Activated naive CD4-positive, alpha-beta T cell treated with anti-CD3 and anti-CD28 coated beads for 36 hours (primary cell): ENCODE results near the gene LIMS1. TPM values are rescaled to one million over a fixed set of nuclear protein-coding genes. Genes with fewer than 3 reads are reported as not detected.
"Not testable (repeated sequence)": the region's sequence is repeated elsewhere in the genome, so short reads cannot be mapped to it uniquely, and the experiment has no call there.

ENCODE experiments used
- CTCF ChIA-PET: fragments of 350-600 bp; sonication (Branson Sonifier 250); formaldehyde crosslinking; loops from one replicate; lab custom pipeline; 2021; ENCODE audit warnings: antibody characterized with exemption; lab: Charles Lee
- DNase-seq: peaks from one replicate; pipeline ENCODE4 v3.0.0-alpha.2; 2020
- H3K27ac Mint-ChIP-seq: one replicate; pipeline ENCODE4 v1.8.0; 2021; ENCODE audit warnings: mild to moderate bottlenecking, mixed read lengths
- H3K27me3 Mint-ChIP-seq: one replicate; pipeline ENCODE4 v1.8.0; 2021; ENCODE audit warnings: low read depth, mixed read lengths
- H3K36me3 Mint-ChIP-seq: one replicate; pipeline ENCODE4 v1.8.0; 2021; ENCODE audit warnings: low read depth, mixed read lengths
- H3K4me1 Mint-ChIP-seq: one replicate; pipeline ENCODE4 v1.8.0; 2021; ENCODE audit warnings: low read depth, mixed read lengths
- H3K4me3 Mint-ChIP-seq: one replicate; pipeline ENCODE4 v1.8.0; 2021; ENCODE audit warnings: mild to moderate bottlenecking, moderate library complexity, mixed read lengths
- H3K9me3 Mint-ChIP-seq: one replicate; pipeline ENCODE4 v1.8.0; 2021; ENCODE audit warnings: mixed read lengths
- intact Hi-C: fragments of 100-400 bp; cut with micrococcal nuclease; formaldehyde crosslinking; loops from one replicate; pipeline ENCODE4 v1.15.1; 2023
- total RNA-seq, 2 experiments: library from RNA; stranded (reverse); gene quantifications; one replicate each; pipeline ENCODE4 v1.2.3, GENCODE V29; 2021

The LIMS1 gene
- total RNA-seq, 2 experiments from 2014 or later, result 43.8 to 47.1 TPM

DNA sequence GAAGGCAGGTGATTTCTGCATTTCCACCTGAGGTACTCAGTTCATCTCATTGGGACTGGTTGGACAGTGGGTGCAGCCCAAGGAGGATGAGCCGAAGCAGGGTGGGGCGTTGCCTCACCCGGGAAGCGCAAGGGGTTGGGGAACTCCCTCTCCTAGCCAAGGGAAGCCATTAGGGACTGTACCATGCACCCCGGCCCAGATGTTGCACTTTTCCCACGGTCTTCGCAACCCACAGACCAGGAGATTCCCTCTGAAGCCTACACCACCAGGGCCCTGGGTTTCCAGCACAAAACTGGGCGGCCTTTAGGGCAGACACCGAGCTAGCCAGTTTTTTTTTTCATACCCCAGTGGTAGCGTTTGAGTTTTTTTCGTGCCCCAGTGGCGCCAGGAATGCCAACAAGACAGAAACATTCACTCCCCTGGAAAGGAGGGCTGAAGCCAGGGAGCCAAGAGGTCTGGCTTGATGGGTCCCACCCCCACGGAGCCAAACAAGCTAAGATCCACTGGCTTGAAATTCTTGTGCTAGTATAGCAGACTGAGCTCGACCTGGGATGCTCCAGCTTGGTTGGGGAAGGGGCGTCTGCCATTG is 109.1 kb downstream of the LIMS1 start:
- H3K4me3 Mint-ChIP-seq, result no peak overlapping the region
- H3K36me3 Mint-ChIP-seq, result peaks cover 6% of the 10 kb centered on the region
- intact Hi-C loops, result loop anchor here (5.0 kb wide), 1 partner anchor 706 kb away; no protein-coding TSS in a partner anchor
- peaks cover 24% of the 10 kb centered on the region for H3K4me1 Mint-ChIP-seq
- no peaks in the 10 kb centered on the region for H3K27me3 Mint-ChIP-seq
- DNase-seq, result no peak
- H3K27ac Mint-ChIP-seq, result no peak overlapping the region
- CTCF ChIA-PET, result interaction anchor here (1.1 to 1.3 kb wide), 2 partner anchors 37 to 293 kb away, joined by 3 read pairs; no protein-coding TSS in a partner anchor
- no peaks in the 10 kb centered on the region for H3K9me3 Mint-ChIP-seq

DNA sequence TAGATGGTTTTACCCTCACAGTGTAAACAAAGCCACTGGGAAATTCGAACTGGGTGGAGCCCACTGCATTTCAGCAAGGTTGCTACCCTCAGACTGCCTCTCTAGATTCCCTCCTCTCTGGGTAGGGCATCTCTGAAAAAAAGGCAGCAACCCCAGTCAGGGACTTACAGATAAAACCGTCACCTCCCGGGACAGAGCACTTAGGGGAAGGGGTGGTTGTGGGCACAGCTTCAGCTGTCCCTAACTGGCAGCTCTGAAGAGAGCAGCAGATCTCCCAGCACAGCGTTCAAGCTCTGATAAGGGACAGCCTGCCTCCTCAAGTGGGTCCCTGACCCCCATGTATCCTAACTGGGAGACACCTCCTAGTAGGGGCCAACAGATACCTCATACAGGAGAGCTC is 109.6 kb downstream of the LIMS1 start:
- H3K4me3 Mint-ChIP-seq, H3K27ac Mint-ChIP-seq, DNase-seq, CTCF ChIA-PET, H3K9me3 Mint-ChIP-seq, H3K27me3 Mint-ChIP-seq, H3K36me3 Mint-ChIP-seq: not testable (repeated sequence)
- H3K4me1 Mint-ChIP-seq, result peaks cover 29% of the 10 kb centered on the region
- intact Hi-C loops, result loop anchor here (5.0 kb wide), 1 partner anchor 707 kb away; no protein-coding TSS in a partner anchor

DNA sequence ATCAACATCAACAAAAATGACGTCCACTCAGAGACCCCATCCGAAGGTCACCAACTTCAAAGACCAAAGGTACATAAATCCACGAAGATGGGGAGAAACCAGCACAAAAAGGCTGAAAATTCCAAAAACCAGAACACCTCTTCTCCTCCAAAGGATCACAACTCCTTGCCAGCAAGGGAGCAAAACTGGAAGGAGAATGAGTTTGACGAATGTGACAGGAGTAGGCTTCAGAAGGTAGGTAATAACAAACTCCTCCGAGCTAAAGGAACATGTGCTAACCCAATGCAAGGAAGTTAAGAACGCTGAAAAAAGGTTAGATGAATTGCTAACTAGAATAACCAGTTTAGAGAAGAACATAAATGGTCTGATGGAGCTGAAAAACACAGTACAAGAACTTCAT is 110.2 kb downstream of the LIMS1 start:
- DNase-seq, H3K36me3 Mint-ChIP-seq, CTCF ChIA-PET, H3K27me3 Mint-ChIP-seq, H3K27ac Mint-ChIP-seq, H3K4me3 Mint-ChIP-seq, H3K9me3 Mint-ChIP-seq: not testable (repeated sequence)
- peaks cover 35% of the 10 kb centered on the region for H3K4me1 Mint-ChIP-seq
- intact Hi-C loops, result loop anchor here (5.0 kb wide), 1 partner anchor 707 kb away; no protein-coding TSS in a partner anchor

DNA sequence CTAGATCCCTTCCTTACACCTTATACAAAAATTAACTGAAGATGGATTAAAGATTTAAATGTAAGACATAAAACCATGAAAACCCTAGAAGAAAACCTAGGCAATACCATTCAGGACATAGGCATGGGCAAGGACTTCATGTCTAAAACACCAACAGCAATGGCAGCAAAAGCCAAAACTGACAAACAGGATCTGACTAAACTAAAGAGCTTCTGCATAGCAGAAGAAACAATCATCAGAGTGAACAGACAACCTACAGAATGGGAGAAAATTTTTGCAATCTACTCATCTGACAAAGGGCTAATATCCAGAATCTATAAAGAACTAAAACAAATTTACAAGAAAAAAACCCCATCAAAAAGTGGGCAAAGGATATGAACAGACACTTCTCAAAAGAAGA is 114.5 kb downstream of the LIMS1 start:
- H3K36me3 Mint-ChIP-seq, H3K27me3 Mint-ChIP-seq, H3K4me3 Mint-ChIP-seq, DNase-seq, H3K9me3 Mint-ChIP-seq, intact Hi-C loops, H3K27ac Mint-ChIP-seq: not testable (repeated sequence)
- CTCF ChIA-PET, result interaction anchor here (1.1 kb wide), 2 partner anchors 12 to 37 kb away, joined by 4 to 10 read pairs; no protein-coding TSS in a partner anchor
- H3K4me1 Mint-ChIP-seq, result peaks cover 34% of the 10 kb centered on the region

DNA sequence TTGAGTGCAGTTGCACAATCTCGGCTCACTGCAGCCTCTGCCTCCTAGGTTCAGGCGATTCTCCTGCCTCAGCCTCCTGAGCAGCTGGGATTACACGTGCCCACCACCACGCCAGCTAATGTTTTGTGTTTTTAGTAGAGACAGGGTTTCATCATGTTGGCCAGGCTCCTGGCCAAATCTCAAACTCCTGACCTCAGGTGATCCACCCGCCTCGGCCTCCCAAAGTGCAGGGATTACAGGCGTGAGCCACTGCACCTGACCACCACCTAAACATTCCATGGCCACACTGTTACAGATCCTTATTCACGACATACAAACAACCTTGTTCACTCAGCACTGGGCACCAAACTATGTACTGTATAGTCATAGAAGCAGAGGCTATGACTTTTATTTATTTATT is 116.2 kb downstream of the LIMS1 start:
- H3K27me3 Mint-ChIP-seq, H3K9me3 Mint-ChIP-seq, DNase-seq, H3K27ac Mint-ChIP-seq, intact Hi-C loops, H3K4me3 Mint-ChIP-seq, H3K36me3 Mint-ChIP-seq: not testable (repeated sequence)
- CTCF ChIA-PET, result interaction anchor here (0.6 to 1.0 kb wide), 2 partner anchors 11 to 14 kb away, joined by 4 to 8 read pairs; no protein-coding TSS in a partner anchor
- H3K4me1 Mint-ChIP-seq, result peaks cover 37% of the 10 kb centered on the region

DNA sequence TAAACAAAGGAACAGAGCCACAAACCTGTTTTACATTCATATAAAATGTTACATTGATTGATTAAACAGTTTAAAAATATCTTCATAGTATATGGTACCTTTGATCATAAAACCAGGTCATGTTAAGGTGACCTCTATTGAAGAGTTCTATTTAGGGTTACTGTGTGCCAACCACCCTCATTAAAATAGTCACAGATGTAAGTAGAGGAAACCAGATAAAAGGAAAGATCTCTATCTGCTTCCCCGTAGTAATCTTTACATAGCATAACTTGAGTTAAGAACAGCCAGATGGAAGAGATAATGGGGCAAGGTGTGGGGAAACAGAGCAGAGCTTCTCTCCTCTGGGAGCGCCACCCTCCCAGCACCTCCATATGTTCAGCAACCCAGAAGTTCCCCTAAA is 117.2 kb downstream of the LIMS1 start:
- DNase-seq, CTCF ChIA-PET, H3K27me3 Mint-ChIP-seq, H3K36me3 Mint-ChIP-seq, H3K4me3 Mint-ChIP-seq, intact Hi-C loops, H3K9me3 Mint-ChIP-seq: not testable (repeated sequence)
- peaks cover 37% of the 10 kb centered on the region for H3K4me1 Mint-ChIP-seq
- H3K27ac Mint-ChIP-seq, result peak overlapping the region; percentile 34

DNA sequence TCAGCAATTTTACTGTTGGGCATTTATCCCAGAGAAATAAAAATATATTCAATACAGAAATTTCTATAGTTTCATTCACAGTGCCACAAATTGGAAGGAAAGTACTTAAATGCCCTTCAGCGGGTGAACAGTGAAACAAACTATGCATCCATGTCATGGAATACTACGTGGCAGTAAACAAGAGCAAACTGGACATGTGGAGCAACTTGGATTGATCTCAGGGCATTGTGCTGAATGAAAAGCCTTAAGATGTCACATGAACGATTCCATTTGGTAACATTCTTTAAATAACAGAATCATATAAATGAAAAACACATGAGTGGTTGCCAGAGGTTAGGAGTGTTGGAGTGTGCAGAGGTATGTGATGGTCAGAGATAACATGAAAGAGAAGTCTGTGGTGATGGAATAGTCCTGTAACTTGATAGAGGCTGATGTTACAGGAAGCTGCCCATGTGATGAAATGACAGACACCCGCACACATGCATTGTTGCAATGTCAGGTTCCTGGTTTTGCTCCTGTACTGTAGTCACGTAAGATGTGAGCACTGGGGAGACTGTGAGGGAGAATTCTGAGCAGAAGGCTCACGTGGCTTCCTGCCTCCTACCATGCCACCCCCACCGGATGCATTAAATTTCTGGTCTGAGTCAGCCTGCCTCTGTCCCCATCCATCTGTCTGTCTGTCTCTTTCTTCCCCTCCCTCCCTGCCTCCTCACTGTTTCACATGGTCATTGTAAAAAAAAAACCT is 118.1 kb downstream of the LIMS1 start:
- H3K4me1 Mint-ChIP-seq, result peaks cover 35% of the 10 kb centered on the region
- intact Hi-C loops, result loop anchor here (2.0 kb wide), 2 partner anchors 32 to 118 kb away; partner anchors contain the start of gene LIMS1
- H3K36me3 Mint-ChIP-seq, CTCF ChIA-PET, H3K27me3 Mint-ChIP-seq, H3K9me3 Mint-ChIP-seq: not testable (repeated sequence)
- H3K4me3 Mint-ChIP-seq, result peak overlapping the region; percentile 66
- DNase-seq, result peak; percentile 80
- H3K27ac Mint-ChIP-seq, result peak overlapping the region; percentile 95

DNA sequence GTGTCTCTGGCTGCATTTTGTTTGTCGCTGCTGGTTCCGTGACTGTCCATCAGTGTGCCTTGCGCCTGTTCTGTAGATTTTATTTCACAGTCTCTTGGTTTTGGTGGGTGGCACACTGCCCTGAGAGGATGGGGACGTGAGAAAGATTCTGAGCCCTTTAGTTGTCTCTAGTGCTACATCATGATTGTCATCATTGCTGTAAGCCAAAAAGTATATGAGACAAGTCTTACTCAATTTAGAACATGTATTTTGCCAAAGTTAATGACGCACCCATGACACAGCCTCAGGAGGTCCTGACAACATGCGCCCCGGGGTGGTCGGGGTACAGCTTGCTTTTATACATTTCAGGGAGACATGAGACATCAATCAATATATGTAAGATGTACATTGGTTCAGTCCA is 119.2 kb downstream of the LIMS1 start:
- DNase-seq, H3K36me3 Mint-ChIP-seq, CTCF ChIA-PET, H3K9me3 Mint-ChIP-seq, H3K4me3 Mint-ChIP-seq, H3K27me3 Mint-ChIP-seq: not testable (repeated sequence)
- peaks cover 33% of the 10 kb centered on the region for H3K4me1 Mint-ChIP-seq
- H3K27ac Mint-ChIP-seq, result peak overlapping the region; percentile 20
- intact Hi-C loops, result loop anchor here (2.0 kb wide), 2 partner anchors 33 to 119 kb away; partner anchors contain the start of gene LIMS1

DNA sequence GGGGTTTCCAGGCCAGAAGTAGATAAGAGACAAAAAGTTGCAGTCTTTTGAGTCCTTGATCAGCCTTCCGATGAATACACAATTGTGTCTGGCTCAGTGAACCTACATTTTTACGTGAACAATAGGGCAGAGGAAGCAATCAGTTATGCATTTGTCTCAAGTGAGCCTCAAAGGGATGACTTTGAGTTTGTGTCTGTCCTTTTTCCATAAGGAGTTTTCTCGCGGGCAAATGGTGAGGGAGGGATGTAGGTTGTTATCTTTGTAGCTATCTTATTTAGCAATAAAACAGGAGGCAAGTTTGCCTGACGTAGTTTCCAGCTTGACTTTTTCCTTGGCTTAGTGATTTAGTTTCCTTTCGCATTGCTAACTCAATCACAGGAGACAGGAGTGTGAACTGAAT is 119.6 kb downstream of the LIMS1 start:
- H3K4me3 Mint-ChIP-seq, H3K9me3 Mint-ChIP-seq, H3K36me3 Mint-ChIP-seq, DNase-seq, CTCF ChIA-PET, H3K27me3 Mint-ChIP-seq: not testable (repeated sequence)
- intact Hi-C loops, result loop anchor here (2.0 kb wide), 2 partner anchors 33 to 119 kb away; partner anchors contain the start of gene LIMS1
- Mint-ChIP-seq H3K27ac (peak overlapping the region; percentile 20), H3K4me1 (peaks cover 29% of the 10 kb centered on the region)

DNA sequence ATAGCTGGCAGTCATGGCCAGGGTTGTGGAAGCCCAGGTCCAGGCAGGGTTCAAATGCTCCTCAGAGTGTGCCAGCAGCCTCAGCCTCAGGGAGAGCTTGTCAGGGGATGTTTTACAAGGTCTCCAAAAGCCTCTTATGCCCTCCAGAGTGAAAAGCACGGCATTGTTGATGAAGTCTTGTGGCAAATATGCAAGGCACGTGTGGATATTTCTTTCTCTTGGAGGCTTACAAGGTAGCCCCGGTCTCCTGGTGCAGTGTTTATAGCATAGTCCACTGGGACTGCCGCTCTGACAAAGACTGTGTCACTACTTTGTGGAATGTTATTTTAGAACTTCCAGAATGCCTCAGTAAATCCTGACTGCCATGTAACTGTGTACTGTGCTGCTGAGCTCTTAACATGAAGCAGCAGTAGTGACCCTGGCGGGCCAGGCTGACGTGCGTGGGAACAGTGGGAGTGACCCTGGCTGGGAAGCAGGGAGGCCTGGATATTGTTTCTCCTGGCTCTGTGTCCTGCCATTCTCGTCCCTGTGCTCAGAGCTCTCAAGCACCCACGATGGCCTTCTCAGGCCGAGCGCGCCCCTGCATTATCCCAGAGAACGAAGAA is 120.4 kb downstream of the LIMS1 start:
- H3K9me3 Mint-ChIP-seq, H3K36me3 Mint-ChIP-seq, CTCF ChIA-PET, H3K27ac Mint-ChIP-seq, H3K4me3 Mint-ChIP-seq, H3K27me3 Mint-ChIP-seq, intact Hi-C loops, DNase-seq: not testable (repeated sequence)
- H3K4me1 Mint-ChIP-seq, result peaks cover 21% of the 10 kb centered on the region

DNA sequence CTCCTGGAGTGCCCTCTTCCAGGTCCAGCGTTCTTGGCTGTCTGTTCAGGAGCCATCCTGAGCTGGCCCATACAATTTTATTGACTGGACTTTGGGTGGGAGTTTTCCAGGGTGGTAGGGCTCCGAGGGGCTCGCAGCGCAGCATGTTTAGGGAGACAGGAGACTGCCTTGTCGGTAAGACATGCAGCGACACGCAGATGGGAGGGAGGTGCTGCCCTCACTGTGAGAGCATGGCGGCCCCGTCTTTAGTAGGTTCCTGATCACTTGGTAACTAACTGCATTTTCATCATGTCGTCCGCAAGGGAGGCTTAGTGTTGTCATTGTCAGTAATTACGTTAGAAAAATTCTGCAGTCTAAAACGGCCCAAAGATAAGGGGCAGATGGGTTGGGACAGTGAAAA is 121.0 kb downstream of the LIMS1 start:
- H3K9me3 Mint-ChIP-seq, H3K27me3 Mint-ChIP-seq, CTCF ChIA-PET, DNase-seq, intact Hi-C loops, H3K36me3 Mint-ChIP-seq, H3K27ac Mint-ChIP-seq, H3K4me3 Mint-ChIP-seq: not testable (repeated sequence)
- peaks cover 21% of the 10 kb centered on the region for H3K4me1 Mint-ChIP-seq

DNA sequence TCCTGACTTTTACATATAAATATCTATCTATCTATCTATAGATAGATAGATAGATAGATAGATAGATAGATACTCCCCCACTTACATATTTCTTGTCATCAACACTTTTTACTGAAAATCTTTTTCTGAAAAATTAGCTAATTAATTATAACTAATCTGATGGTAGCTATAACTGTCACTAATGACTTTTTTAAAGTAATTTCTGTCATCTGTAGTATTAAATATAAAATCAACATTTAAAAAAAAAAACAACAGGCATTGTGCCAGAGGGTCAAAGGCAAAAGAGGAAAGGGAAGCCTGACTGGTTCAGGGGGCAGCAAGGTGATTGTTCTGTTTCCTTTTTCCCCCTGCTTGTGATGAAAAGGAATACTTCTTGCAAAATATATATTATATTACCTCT is 122.0 kb downstream of the LIMS1 start:
- H3K9me3 Mint-ChIP-seq, DNase-seq, CTCF ChIA-PET, H3K36me3 Mint-ChIP-seq, H3K27ac Mint-ChIP-seq, H3K27me3 Mint-ChIP-seq, H3K4me3 Mint-ChIP-seq, intact Hi-C loops: not testable (repeated sequence)
- peaks cover 13% of the 10 kb centered on the region for H3K4me1 Mint-ChIP-seq
